Hepatocyte (in vitro differentiated cells): ENCODE results near the gene DIP2B. TPM values are rescaled to one million over a fixed set of nuclear protein-coding genes. Genes with fewer than 3 reads are reported as not detected.

ENCODE experiments used
- DNase-seq: peaks from one replicate; pipeline ENCODE4 v3.0.0-alpha.2; 2016; ENCODE audit warnings: low spot score
- H2AFZ ChIP-seq: fragments of 200-600 bp; sonication (generic); 2 replicates; pipeline ENCODE4 v1.6.0; 2016; ENCODE audit warnings: antibody characterized with exemption, mild to moderate bottlenecking
- H3K27ac ChIP-seq: fragments of 200-600 bp; sonication (generic); 2 replicates; pipeline ENCODE4 v1.5.1; 2016; ENCODE audit warnings: mild to moderate bottlenecking
- H3K27me3 ChIP-seq: fragments of 200-600 bp; sonication (generic); 2 replicates; pipeline ENCODE4 v1.6.1; 2016
- H3K36me3 ChIP-seq: fragments of 200-600 bp; sonication (generic); replicated peaks from 2 replicates; pipeline ENCODE4 v1.5.1; 2016; ENCODE audit warnings: low read depth; ENCODE audit not compliant: insufficient read depth
- H3K4me1 ChIP-seq: fragments of 200-600 bp; sonication (generic); 2 replicates; pipeline ENCODE4 v1.5.1; 2016; ENCODE audit warnings: mild to moderate bottlenecking, moderate library complexity; ENCODE audit not compliant: insufficient read depth
- H3K4me2 ChIP-seq: fragments of 200-600 bp; sonication (generic); 2 replicates; pipeline ENCODE4 v1.6.0; 2016
- H3K4me3 ChIP-seq: fragments of 200-600 bp; sonication (generic); 2 replicates; pipeline ENCODE4 v1.5.1; 2016; ENCODE audit warnings: mild to moderate bottlenecking
- H3K79me2 ChIP-seq: fragments of 200-600 bp; sonication (generic); 2 replicates; pipeline ENCODE4 v1.6.0; 2017; ENCODE audit warnings: mild to moderate bottlenecking
- H3K9me2 ChIP-seq: fragments of 200-600 bp; sonication (generic); replicated peaks from 2 replicates; pipeline ENCODE4 v1.6.0; 2017; ENCODE audit warnings: mild to moderate bottlenecking; ENCODE audit not compliant: insufficient read depth
- H3K9me3 ChIP-seq: fragments of 200-600 bp; sonication (generic); 2 replicates; pipeline ENCODE4 v1.5.1; 2016; ENCODE audit warnings: low read depth, mild to moderate bottlenecking
- H4K20me1 ChIP-seq: fragments of 200-600 bp; sonication (generic); 2 replicates; pipeline ENCODE4 v1.6.0; 2016; ENCODE audit warnings: mild to moderate bottlenecking; ENCODE audit not compliant: insufficient read depth, poor library complexity, severe bottlenecking
- CTCF ChIP-seq: fragments of 200-600 bp; sonication (generic); IDR thresholded peaks from 2 replicates; pipeline ENCODE4 v1.5.1; 2016; ENCODE audit warnings: antibody characterized with exemption, mild to moderate bottlenecking; ENCODE audit not compliant: poor library complexity
- EZH2 ChIP-seq: fragments of 200-600 bp; sonication (generic); IDR thresholded peaks from 2 replicates; pipeline ENCODE4 v1.6.1; 2016; ENCODE audit warnings: antibody characterized with exemption, mild to moderate bottlenecking, borderline replicate concordance
- EZH2phosphoT487 ChIP-seq: fragments of 200-600 bp; sonication (generic); IDR thresholded peaks from one replicate; pipeline ENCODE4 v1.6.1; 2018; ENCODE audit warnings: antibody characterized with exemption, mild to moderate bottlenecking, low read depth, moderate library complexity; ENCODE audit not compliant: unreplicated experiment, severe bottlenecking
- WGBS: methylation state at CpG from one replicate; pipeline ENCODE4 v1.1.6; 2016; ENCODE audit warnings: low lambda C conversion rate; ENCODE audit errors: missing lambda C conversion rate; 5-methylcytosine and 5-hydroxymethylcytosine counted together
- polyA plus RNA-seq: library from polyadenylated mRNA; unstranded; fragments of >200 nt; fragmentation: Nextera tagmentation; extraction: Ambion mirVana; gene quantifications from 2 replicates; pipeline ENCODE4 v1.2.1, GENCODE V29; 2016
- total RNA-seq: library from RNA; depleted of rRNA; stranded (reverse); fragments of >200 nt; gene quantifications from 2 replicates; pipeline ENCODE4 v1.2.3, GENCODE V29; 2014

Gene DIP2B
- total and polyA plus RNA-seq, 2 experiments from 2014 or later, result 10.5 to 31.8 TPM

- H2AFZ ChIP-seq, result no peak overlapping the region
- no peaks in the 10 kb centered on the region for H3K4me1 ChIP-seq
- H3K79me2 ChIP-seq, result peaks cover 81% of the 10 kb centered on the region
- H4K20me1 ChIP-seq, result no peaks in the 10 kb centered on the region
- no peaks in the 10 kb centered on the region for H3K27me3 ChIP-seq
- TF ChIP-seq EZH2 (no peak), CTCF (no peak), EZH2phosphoT487 (no peak)
- DNase-seq, result no peak
- H3K4me3 ChIP-seq, result no peak overlapping the region
- no peaks in the 10 kb centered on the region for H3K9me3 ChIP-seq
- no peaks in the 10 kb centered on the region for H3K9me2 ChIP-seq
- no peak overlapping the region for H3K27ac ChIP-seq
- no peaks in the 10 kb centered on the region for H3K36me3 ChIP-seq
- no peak overlapping the region for H3K4me2 ChIP-seq
These were observed 86.1 kb downstream of the DIP2B start for GRCh38 chr12:50590869-50591268.

GRCh38 chr12:50595667-50596066 is 90.9 kb downstream of the DIP2B start:
- no peak overlapping the region for H3K27ac ChIP-seq
- peaks cover 4% of the 10 kb centered on the region for H3K4me1 ChIP-seq
- no peaks in the 10 kb centered on the region for H3K9me2 ChIP-seq
- H3K9me3 ChIP-seq, result no peaks in the 10 kb centered on the region
- 79% methylated on average over 3 of the region's 3 CpGs for WGBS
- H3K4me2 ChIP-seq, result no peak overlapping the region
- TF ChIP-seq EZH2phosphoT487 (no peak), CTCF (no peak), EZH2 (no peak)
- H3K27me3 ChIP-seq, result no peaks in the 10 kb centered on the region
- H4K20me1 ChIP-seq, result no peaks in the 10 kb centered on the region
- H3K4me3 ChIP-seq, result no peak overlapping the region
- DNase-seq, result no peak
- peaks cover 70% of the 10 kb centered on the region for H3K79me2 ChIP-seq
- H3K36me3 ChIP-seq, result no peaks in the 10 kb centered on the region
- no peak overlapping the region for H2AFZ ChIP-seq

- peak overlapping the region; percentile 34 for H3K27ac ChIP-seq
- peaks cover 4% of the 10 kb centered on the region for H3K4me1 ChIP-seq
- no peak overlapping the region for H3K4me2 ChIP-seq
- H3K9me2 ChIP-seq, result no peaks in the 10 kb centered on the region
- H3K4me3 ChIP-seq, result no peak overlapping the region
- no peak for DNase-seq
- peaks cover 69% of the 10 kb centered on the region for H3K79me2 ChIP-seq
- no peaks in the 10 kb centered on the region for H3K9me3 ChIP-seq
- H4K20me1 ChIP-seq, result no peaks in the 10 kb centered on the region
- no peak for TF ChIP-seq CTCF
- TF ChIP-seq EZH2phosphoT487, result no peak
- no peak for TF ChIP-seq EZH2
- WGBS, result 69% methylated on average over 9 of the region's 9 CpGs
- no peak overlapping the region for H2AFZ ChIP-seq
- no peaks in the 10 kb centered on the region for H3K27me3 ChIP-seq
- no peaks in the 10 kb centered on the region for H3K36me3 ChIP-seq
These were observed 92.7 kb downstream of the DIP2B start for GRCh38 chr12:50597200-50598195.
